Pancreas (tissue), 10 donors: ENCODE measurements around the gene CD58. TPM values are rescaled to one million over a fixed set of nuclear protein-coding genes. Genes with fewer than 3 reads are reported as not detected.

ENCODE experiments used
- ATAC-seq, 4 donors: fragments of 200-7000 bp; cut with Tn5 transposase; one replicate each; pipeline versions ENCODE4 v1.8.0 to v1.9.1; 2020; ENCODE audit warnings: mild to moderate bottlenecking in 4 of 4, moderate library complexity in 4 of 4
- DNase-seq, 6 donors: peaks; one replicate each; pipeline ENCODE4 v3.0.0-alpha.2; 2020
- FAIRE-seq: peaks from 2 replicates; lab custom pipeline; 2012; peaks lifted over from hg19 to GRCh38; lab: Jason Lieb, UNC
- H3K27ac ChIP-seq, 4 donors: fragments of 200-600 bp; sonication (generic); 1 replicate in 3 of 4; 2 replicates in 1 of 4; pipeline versions ENCODE4 v1.5.0 to v1.8.0; 2020
- H3K27me3 ChIP-seq, 4 donors: fragments of 200-600 bp; one replicate each; pipeline ENCODE4 v1.8.0; 2021
- H3K36me3 ChIP-seq, 3 donors: fragments of 200-600 bp; sonication (generic) in 1 of 3; one replicate each; pipeline versions ENCODE4 v1.5.0 to v1.8.0; 2020 to 2021
- H3K4me1 ChIP-seq, 3 donors: fragments of 200-600 bp; one replicate each; pipeline ENCODE4 v1.8.0; 2021
- H3K4me3 ChIP-seq, 4 donors: fragments of 200-600 bp; sonication (generic) in 2 of 4; one replicate each; pipeline versions ENCODE4 v1.5.0 to v1.8.0; 2020 to 2021
- H3K9me3 ChIP-seq, 4 donors: fragments of 200-600 bp; one replicate each; pipeline ENCODE4 v1.8.0; 2021
- CTCF ChIP-seq, 4 donors: fragments of 200-600 bp; sonication (generic) in 3 of 4; IDR thresholded peaks; one replicate each; pipeline versions ENCODE4 v1.5.0 to v1.8.0; 2021; ENCODE audit warnings: antibody characterized with exemption in 4 of 4
- WGBS, 2 donors: extraction: QIAGEN DNeasy Blood & Tissue Kit; methylation state at CpG; one replicate each; pipeline ENCODE4 v1.1.7; 2013; 5-methylcytosine and 5-hydroxymethylcytosine counted together
- intact Hi-C, 3 donors: fragments of 100-400 bp; cut with DNase I; formaldehyde crosslinking; loops; one replicate each; pipeline versions ENCODE4 v1.11.1 to v1.14.2; 2022
- polyA plus RNA-seq, 2 donors: library from polyadenylated mRNA; stranded (reverse); fragments of 200-250 nt; gene quantifications; one replicate each; pipeline ENCODE4 v1.2.3, GENCODE V29; 2013
- total RNA-seq, 6 donors: library from RNA; stranded (reverse); fragmentation: NEBNext Ultra II Directional in 4 of 6; extraction: Animal tissue kit (Norgen Biotek cat#: 25700) in 4 of 6; gene quantifications; one replicate each; pipeline versions ENCODE4 v1.2.1 to v1.2.4, GENCODE V29; 2021 to 2023
- donor health status: healthy with polysubstance abuse.
- donor health status: DM: no; HTN: no; CAD: no; lungs with moderate emphysema.
- donor health status: DM: no; HTN: no; CAD: no.
- donor health status: control.
- donor health status: control.
- donor health status: Bipolar disorder and iron deficiency.
- donor health status: DM: yes; HTN: yes; CAD: no.
- donor health status: DM: no; HTN: no; CAD: no.
- donor health status: DM: no; HTN: no; CAD: no.
- donor health status: DM: yes; HTN: yes; CAD: no.

CD58 gene
- total and polyA plus RNA-seq, 8 donors: 1.7 to 9.1 (median 4.0) TPM

- Histone ChIP-seq H3K27ac (no peak overlapping the region), H3K4me1 (no peaks in the 10 kb centered on the region), H3K9me3 (no peaks in the 10 kb centered on the region), H3K4me3 (no peak overlapping the region), H3K27me3 (no peaks in the 10 kb centered on the region), H3K36me3 (no peaks in the 10 kb centered on the region)
- no peak for TF ChIP-seq CTCF (IDR thresholded peaks at IDR 0.05)
- WGBS, 2 donors: 86 to 90% methylated on average over 3 of the region's 3 CpGs
- intact Hi-C loops: no loop called here
- ATAC-seq (no peak), FAIRE-seq (no peak), DNase-seq (no peak)
These were observed 49.6 kb downstream of the CD58 start for GRCh38 chr1:116521186-116521585.

- no peaks in the 10 kb centered on the region for H3K27me3 ChIP-seq
- intact Hi-C loops: no loop called here
- H3K9me3 ChIP-seq: no peaks in the 10 kb centered on the region
- H3K36me3 ChIP-seq: no peaks in the 10 kb centered on the region
- no peak for FAIRE-seq
- no peak overlapping the region for H3K27ac ChIP-seq
- no peak for DNase-seq
- 85 to 97% methylated on average over 3 of the region's 3 CpGs for WGBS, 2 donors
- ATAC-seq: no peak
- TF ChIP-seq CTCF (IDR thresholded peaks at IDR 0.05): no peak
- no peak overlapping the region for H3K4me3 ChIP-seq
- H3K4me1 ChIP-seq: no peaks in the 10 kb centered on the region
These were observed 52.4 kb downstream of the CD58 start for GRCh38 chr1:116518400-116518799.

- H3K27me3 ChIP-seq: no peaks in the 10 kb centered on the region
- no peak for FAIRE-seq
- no peak for DNase-seq
- H3K4me3 ChIP-seq: no peak overlapping the region
- H3K4me1 ChIP-seq: no peaks in the 10 kb centered on the region
- no peak overlapping the region for H3K27ac ChIP-seq
- no peaks in the 10 kb centered on the region for H3K36me3 ChIP-seq
- no peak for TF ChIP-seq CTCF (IDR thresholded peaks at IDR 0.05)
- ATAC-seq: no peak
- intact Hi-C loops: no loop called here
- no peaks in the 10 kb centered on the region for H3K9me3 ChIP-seq
- WGBS, 2 donors: 82 to 84% methylated on average over 5 of the region's 5 CpGs
These were observed 54.2 kb downstream of the CD58 start for GRCh38 chr1:116516631-116517030.

GRCh38 chr1:116515702-116516101, 55.1 kb downstream of the CD58 start:
- FAIRE-seq: no peak
- WGBS, 2 donors: 82 to 87% methylated on average over 7 of the region's 7 CpGs
- no peak for TF ChIP-seq CTCF (IDR thresholded peaks at IDR 0.05)
- Histone ChIP-seq H3K27me3 (no peaks in the 10 kb centered on the region), H3K36me3 (no peaks in the 10 kb centered on the region), H3K27ac (peak overlapping the region in 2 of 4 donors; percentile 11 to 56), H3K9me3 (no peaks in the 10 kb centered on the region), H3K4me1 (no peaks in the 10 kb centered on the region), H3K4me3 (no peak overlapping the region)
- intact Hi-C loops: no loop called here
- ATAC-seq: peak in 2 of 4 donors; percentile 35 to 60
- no peak for DNase-seq

- Histone ChIP-seq H3K4me1 (no peaks in the 10 kb centered on the region), H3K36me3 (no peaks in the 10 kb centered on the region), H3K27ac (peak overlapping the region in 2 of 4 donors; percentile 11 to 56), H3K9me3 (no peaks in the 10 kb centered on the region), H3K4me3 (no peak overlapping the region), H3K27me3 (no peaks in the 10 kb centered on the region)
- 74 to 86% methylated on average over 8 of the region's 8 CpGs for WGBS, 2 donors
- FAIRE-seq: no peak
- intact Hi-C loops: no loop called here
- DNase-seq: no peak
- peak in 2 of 4 donors; percentile 57 to 62 for ATAC-seq
- no peak for TF ChIP-seq CTCF (IDR thresholded peaks at IDR 0.05)
These were observed 55.9 kb downstream of the CD58 start for GRCh38 chr1:116514708-116515525.
